IPS-NIHi11 (cell line): ENCODE results near the gene OPRL1.

Experiments
- DNase-seq: peaks from one replicate; pipeline ENCODE4 v3.0.0; 2012; ENCODE audit warnings: mixed read lengths, low spot score

OPRL1 gene

DNA sequence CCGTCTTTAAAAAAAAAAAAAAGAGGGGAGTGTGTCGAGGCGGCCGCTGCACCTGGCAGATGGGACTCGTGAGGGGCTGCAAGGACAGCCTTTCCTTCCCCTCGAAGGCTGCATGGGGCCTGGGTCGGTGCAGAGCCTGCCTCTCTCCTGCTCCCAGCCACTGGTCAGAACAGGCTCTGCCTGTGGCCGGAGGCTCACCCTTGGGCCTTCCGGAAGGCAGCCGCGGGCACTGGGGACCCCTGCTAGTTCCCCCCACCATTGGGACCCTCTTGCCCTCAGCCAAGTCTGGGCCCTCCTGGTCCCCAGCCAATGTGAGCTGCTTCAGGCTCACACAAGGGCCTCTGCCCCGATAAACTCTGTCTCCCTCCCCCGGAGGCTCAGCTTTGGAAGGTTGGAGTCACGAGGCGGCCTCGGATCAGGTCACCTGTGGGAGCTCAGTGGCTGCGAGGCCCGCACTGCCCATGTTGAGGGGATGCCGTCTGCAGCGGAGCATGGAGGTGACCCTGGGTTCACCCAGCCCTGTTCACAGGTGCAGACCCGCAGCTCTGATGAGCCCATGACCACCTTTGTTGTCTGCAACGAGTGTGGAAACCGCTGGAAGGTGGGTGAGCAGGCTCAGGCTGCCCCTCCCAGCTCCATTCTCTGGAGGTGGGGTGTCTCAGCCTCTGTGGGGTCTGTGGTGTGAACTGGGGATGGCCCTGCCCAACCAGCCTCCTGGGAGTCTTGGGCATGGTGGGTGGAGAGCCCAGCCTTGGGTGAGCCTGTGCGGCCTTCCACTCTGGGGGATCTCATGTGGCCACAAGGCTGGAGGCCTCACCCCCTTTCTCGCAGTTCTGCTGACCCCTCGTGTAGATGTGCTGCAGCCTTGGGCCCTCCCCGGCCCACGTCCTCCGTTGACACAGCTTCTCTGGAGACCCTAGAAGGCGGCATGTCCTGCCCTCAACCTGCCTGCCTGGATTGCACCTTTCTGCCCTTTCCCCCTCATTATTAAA is 8.2 kb upstream of the OPRL1 start:
- DNase-seq = no peak

GRCh38 chr20:64072498-64073063 is 7.3 kb upstream of the OPRL1 start:
- DNase-seq = no peak

GRCh38 chr20:64073476-64074183 is 6.3 kb upstream of the OPRL1 start:
- DNase-seq = no peak

DNA sequence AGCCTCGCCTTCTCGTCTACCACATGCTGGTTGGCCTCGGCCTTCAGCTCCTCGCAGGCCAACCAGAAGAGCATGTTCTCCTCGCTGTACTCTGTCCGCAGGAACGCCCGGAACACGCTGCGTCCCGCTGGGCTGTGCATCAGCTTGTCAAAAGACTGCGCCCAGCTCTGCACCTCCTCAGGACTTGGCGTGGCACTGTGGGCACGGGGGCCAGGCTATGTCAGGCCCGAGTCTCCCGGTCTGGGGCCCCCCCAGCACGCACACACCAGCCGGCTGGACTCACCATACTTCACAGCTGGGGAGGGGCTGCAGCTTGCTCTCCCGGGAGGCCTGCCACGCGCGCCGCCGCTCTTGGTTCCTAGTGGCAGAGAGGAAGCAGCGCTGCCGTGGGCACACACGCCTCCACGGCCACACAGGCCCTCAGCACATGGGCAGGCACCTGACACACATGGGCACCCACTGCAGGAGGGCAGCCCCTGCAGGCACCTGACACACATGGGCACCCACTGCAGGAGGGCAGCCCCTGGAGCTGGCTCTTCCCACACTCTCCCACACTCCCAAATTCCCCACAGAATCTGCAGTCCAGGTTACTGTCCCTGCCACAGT is 5.6 kb upstream of the OPRL1 start:
- no peak for DNase-seq

GRCh38 chr20:64074963-64075362 is 4.9 kb upstream of the OPRL1 start:
- DNase-seq = no peak

DNA sequence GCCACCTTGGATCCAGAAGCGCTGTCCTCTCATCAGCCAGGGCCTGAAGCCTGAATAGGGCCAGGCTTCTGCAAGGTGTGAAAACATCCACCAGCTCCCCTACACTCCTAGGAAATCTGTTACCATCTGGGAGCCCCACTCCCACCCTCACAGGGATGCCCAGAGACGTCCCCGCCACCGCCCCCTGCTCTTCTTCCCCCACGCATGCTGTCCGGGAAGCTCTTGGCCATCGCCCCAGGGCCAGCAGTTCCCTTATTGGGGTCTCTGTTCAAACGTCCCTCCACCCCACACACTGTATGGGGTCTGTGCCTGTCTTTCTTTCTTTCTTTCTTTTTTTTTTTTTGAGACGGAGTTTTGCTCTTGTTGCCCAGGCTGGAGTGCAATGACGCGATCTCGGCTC is 4.3 kb upstream of the OPRL1 start:
- DNase-seq = no peak

DNA sequence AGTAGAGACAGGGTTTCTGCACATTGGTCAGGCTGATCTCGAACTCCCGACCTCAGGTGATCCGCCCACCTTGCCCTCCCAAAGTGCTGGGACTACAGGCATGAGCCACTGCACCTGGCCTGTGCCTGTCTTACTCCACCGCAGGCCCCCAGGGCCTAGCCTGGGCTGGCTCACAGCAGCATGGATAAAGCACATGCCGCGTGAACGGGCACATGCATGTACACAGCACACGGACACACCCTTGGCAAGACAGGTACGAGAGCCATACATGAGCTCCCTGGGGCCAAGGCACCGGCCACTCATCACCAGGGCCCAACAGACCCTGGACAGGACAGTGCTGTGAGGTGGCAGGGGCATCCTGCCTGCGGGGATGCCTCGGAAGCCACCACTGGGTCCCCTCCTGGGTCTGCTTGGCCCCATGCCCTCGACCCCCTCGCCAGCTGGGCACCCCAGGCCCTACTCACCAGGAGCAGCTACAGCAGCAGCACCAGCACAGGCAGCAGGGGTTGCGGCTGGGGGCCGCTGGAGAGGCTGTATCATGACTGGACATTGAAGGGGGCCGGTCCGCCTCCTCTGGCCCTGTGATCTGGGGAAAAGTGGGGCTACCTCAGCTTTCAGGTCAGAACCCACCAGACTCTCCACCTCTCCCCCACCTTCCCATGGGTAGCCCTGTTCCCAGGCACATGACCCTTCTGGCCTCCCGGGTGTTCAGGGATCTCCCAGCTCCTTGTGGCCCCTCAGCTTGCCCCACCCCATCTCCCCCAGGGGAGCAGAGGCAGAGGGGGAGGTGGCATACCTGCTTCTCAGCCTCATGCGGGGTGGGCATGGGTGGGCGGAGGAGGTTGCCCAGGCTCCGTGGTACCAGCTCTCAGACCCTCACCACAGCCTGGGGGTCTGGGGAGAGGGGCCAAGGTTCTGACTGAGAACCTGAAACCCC is 3.6 kb upstream of the OPRL1 start:
- no peak for DNase-seq

DNA sequence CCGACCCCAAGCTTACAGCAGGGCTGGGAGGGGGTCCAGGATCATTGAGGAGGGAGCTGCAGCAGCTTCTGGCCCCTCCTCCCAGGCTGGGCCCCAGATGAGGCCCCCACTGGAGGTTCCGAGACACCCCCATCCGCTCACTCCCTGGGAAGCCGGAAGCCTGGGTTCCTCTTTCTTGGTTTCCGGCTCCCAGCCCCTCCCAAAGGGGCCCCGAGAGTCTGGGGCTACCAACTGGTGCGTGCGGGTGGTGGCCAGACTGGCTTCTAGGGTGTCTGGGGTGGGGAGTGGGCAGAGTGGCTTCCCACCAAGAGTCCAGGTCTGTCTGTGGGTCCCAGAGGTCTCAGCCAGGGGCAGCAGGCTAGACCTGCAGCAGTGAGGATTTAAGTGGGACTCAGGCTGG is 2.8 kb upstream of the OPRL1 start:
- DNase-seq = no peak

GRCh38 chr20:64077541-64077875 is 2.4 kb upstream of the OPRL1 start:
- no peak for DNase-seq

GRCh38 chr20:64077876-64078551 is 1.9 kb upstream of the OPRL1 start:
- no peak for DNase-seq

DNA sequence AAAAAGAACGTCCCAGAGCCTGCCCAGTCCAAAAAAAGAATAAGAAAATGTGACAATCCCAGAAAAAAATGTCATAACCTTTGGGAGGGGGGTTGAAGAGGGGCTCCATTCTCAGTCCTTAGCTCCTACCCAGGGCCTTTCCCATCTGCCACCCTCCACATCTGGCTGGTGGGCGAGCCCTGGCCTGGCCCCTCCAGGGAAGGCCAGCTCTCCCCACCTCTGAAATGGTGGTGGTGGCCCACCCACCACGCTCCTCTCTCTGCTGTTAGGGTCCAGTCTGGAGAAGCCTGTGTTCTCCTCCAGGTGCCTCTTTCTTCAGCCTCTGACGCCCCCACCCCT is 979 bp upstream of the OPRL1 start:
- no peak for DNase-seq

DNA sequence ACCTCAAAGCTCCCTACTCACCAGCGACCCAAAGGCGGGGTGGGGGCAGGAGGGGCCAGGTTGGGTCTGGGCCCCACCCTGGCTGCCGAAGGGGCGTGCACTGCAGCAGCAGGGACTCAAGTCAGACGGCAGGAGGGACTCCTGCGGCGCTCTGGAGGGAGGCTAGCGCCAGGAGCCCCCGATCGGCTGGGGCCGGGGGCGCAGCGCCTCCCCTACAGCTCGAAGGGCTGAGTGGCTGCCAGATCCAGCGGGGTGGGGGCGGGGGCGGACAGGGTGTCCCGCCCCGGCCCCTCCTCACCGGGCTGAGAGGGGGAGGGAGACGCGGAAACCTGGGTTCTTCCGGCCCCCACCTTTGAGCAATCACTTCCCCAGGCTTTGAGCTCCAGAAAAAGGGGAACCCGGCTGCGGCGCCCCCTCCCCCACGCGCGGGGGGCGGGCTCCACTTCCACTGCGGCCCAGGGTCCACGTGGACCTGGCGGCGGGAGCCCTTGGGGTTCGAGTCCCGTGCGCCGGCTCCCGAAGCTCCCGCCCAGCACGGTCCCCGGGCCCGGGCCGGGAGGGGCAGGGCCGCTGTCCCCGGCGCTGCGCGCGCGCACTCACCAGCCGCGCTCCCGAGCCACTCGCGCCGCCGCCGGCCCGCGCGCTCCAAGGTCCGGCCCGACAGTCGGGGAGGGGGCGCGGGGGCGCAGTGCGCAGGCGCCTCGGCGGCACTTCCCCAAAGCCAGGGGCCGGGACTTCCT is 439 bp upstream of the OPRL1 start, which contains the start of gene RGS19:
TSS of gene RGS19 (minus strand) at position 246 of the 740 bp plus-strand sequence. CDS start 2,632 bp downstream, outside the sequence.
- DNase-seq = peak; percentile 90

GRCh38 chr20:64080813-64081623 is 1.1 kb downstream of the OPRL1 start:
- no peak for DNase-seq

DNA sequence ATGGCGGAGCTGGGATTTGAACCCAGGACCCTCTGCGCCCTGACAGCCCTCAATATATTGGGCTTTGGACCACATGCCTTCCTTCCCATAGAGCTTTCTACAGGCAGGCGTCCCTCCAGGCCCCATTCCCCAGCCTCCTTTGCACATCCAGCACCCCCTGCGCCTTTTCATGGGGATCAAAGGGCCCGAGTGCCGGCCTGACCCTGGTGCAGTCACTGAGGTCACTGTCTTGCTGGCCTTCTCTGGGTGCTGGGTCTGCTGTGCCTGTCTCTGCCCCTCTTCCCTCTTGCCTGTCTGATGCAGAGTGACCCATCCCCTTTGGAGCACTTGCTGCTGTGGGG is 1.7 kb downstream of the OPRL1 start:
- DNase-seq = no peak

- DNase-seq = no peak
These were observed 2.3 kb downstream of the OPRL1 start for GRCh38 chr20:64082126-64082731.

GRCh38 chr20:64082820-64083377 is 3.0 kb downstream of the OPRL1 start:
- no peak for DNase-seq

DNA sequence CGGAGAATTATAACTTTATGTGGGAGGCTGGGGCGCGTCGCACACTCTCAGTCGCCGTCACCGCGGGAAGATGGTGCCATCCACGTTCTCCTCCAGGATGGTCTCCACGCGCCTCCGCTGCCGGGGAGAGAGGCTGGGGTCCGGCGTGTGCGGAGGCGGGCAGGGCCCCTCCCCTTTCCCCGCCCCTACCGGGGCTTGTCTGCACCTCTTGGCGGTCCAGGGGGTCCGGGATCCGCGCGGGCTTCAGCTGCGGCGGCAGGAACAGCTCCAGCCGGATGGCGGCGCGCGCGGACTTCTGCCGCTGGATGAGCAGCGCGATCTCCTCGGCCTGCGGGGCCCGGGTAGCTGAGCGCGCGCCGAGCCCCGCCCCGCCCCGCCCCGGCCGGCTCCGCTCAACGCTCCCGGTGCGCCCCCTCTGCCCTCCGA is 3.5 kb downstream of the OPRL1 start:
- peak; percentile 87 for DNase-seq
